GM12873 (cell line): ENCODE measurements around the gene SHISAL1.

ENCODE experiments used
- CTCF ChIP-seq: IDR thresholded peaks from 2 replicates; pipeline ENCODE4 v1.5.1; 2012; ENCODE audit warnings: low read depth, mild to moderate bottlenecking, moderate library complexity, low read length, control low read depth; ENCODE audit not compliant: insufficient read depth; ENCODE audit errors: missing control alignments

Gene SHISAL1

GRCh38 chr22:44221710-44222475, 90.9 kb downstream of the SHISAL1 start:
- TF ChIP-seq CTCF = no peak

GRCh38 chr22:44220727-44221680, 91.7 kb downstream of the SHISAL1 start:
- no peak for TF ChIP-seq CTCF

- no peak for TF ChIP-seq CTCF
Measured at GRCh38 chr22:44219101-44219870, 93.5 kb downstream of the SHISAL1 start.

GRCh38 chr22:44218071-44218470, 94.7 kb downstream of the SHISAL1 start:
- TF ChIP-seq CTCF = no peak

- TF ChIP-seq CTCF = no peak
Measured at GRCh38 chr22:44217346-44217745, 95.4 kb downstream of the SHISAL1 start.

- TF ChIP-seq CTCF = no peak
Measured at GRCh38 chr22:44215287-44215686, 97.5 kb downstream of the SHISAL1 start.
